HG03378 (cell line): ENCODE measurements around the gene NTM.

Experiments
- ATAC-seq: cut with Tn5 transposase; IDR thresholded peaks from one replicate; pipeline ENCODE4 v1.9.1; 2021; ENCODE audit warnings: mild to moderate bottlenecking, moderate library complexity; ENCODE audit not compliant: unreplicated experiment

The NTM gene

GRCh38 chr11:132022733-132023478, 652.5 kb downstream of the NTM start:
- no peak for ATAC-seq

- peak; percentile 41 for ATAC-seq
Observed at GRCh38 chr11:132024587-132025295, 654.3 kb downstream of the NTM start.

GRCh38 chr11:132026746-132027145, 656.3 kb downstream of the NTM start:
- no peak for ATAC-seq

- peak; percentile 62 for ATAC-seq
Observed at GRCh38 chr11:132028380-132029240, 658.2 kb downstream of the NTM start.

GRCh38 chr11:132030896-132031295, 660.5 kb downstream of the NTM start:
- no peak for ATAC-seq

GRCh38 chr11:132032555-132032954, 662.1 kb downstream of the NTM start:
- ATAC-seq, result no peak

- ATAC-seq, result no peak
Observed at GRCh38 chr11:132033051-132033450, 662.6 kb downstream of the NTM start.

GRCh38 chr11:132035228-132035627, 664.8 kb downstream of the NTM start:
- ATAC-seq, result no peak

- ATAC-seq, result no peak
Observed at GRCh38 chr11:132035766-132036165, 665.4 kb downstream of the NTM start.

- ATAC-seq, result no peak
Observed at GRCh38 chr11:132036220-132036619, 665.8 kb downstream of the NTM start.

- no peak for ATAC-seq
Observed at GRCh38 chr11:132036746-132037466, 666.5 kb downstream of the NTM start.

- no peak for ATAC-seq
Observed at GRCh38 chr11:132037467-132037862, 667.0 kb downstream of the NTM start.

- ATAC-seq, result no peak
Observed at GRCh38 chr11:132037956-132038355, 667.5 kb downstream of the NTM start.

GRCh38 chr11:132039521-132039920, 669.1 kb downstream of the NTM start:
- no peak for ATAC-seq

- ATAC-seq, result no peak
Observed at GRCh38 chr11:132042296-132042695, 671.9 kb downstream of the NTM start.

- ATAC-seq, result no peak
Observed at GRCh38 chr11:132043714-132044113, 673.3 kb downstream of the NTM start.

- no peak for ATAC-seq
Observed at GRCh38 chr11:132045107-132045506, 674.7 kb downstream of the NTM start.

- ATAC-seq, result no peak
Observed at GRCh38 chr11:132046288-132046865, 676.0 kb downstream of the NTM start.

- no peak for ATAC-seq
Observed at GRCh38 chr11:132047167-132047566, 676.8 kb downstream of the NTM start.

GRCh38 chr11:132048040-132048439, 677.6 kb downstream of the NTM start:
- no peak for ATAC-seq
